Inflammatory macrophage treated with lipopolysaccharide for 1 hour (primary cell): ENCODE data around the gene ONECUT2.

Experiments used
- DNase-seq, 2 donors: peaks; one replicate each; pipeline ENCODE4 v3.0.0-alpha.2; 2020 to 2022

Gene ONECUT2

GRCh38 chr18:57431467-57432080 is 3.6 kb upstream of the ONECUT2 start:
- DNase-seq = no peak

- DNase-seq = no peak
These were observed 3.0 kb upstream of the ONECUT2 start for GRCh38 chr18:57432140-57432539.

- DNase-seq = no peak
These were observed 2.3 kb upstream of the ONECUT2 start for GRCh38 chr18:57432751-57433400.

- DNase-seq = no peak
These were observed 1.7 kb upstream of the ONECUT2 start for GRCh38 chr18:57433482-57433881.

GRCh38 chr18:57433934-57434535 is 1.1 kb upstream of the ONECUT2 start:
- no peak for DNase-seq

- DNase-seq = no peak
These were observed 644 bp downstream of the ONECUT2 start for GRCh38 chr18:57435846-57436190.

GRCh38 chr18:57436191-57436964 is 1.2 kb downstream of the ONECUT2 start:
- no peak for DNase-seq

GRCh38 chr18:57436965-57437333 is 1.8 kb downstream of the ONECUT2 start:
- no peak for DNase-seq

- DNase-seq = no peak
These were observed 2.2 kb downstream of the ONECUT2 start for GRCh38 chr18:57437402-57437765.

- peak; percentile 51 to 59 for DNase-seq
These were observed 2.8 kb downstream of the ONECUT2 start for GRCh38 chr18:57437766-57438671.

GRCh38 chr18:57438743-57439608 is 3.8 kb downstream of the ONECUT2 start:
- DNase-seq = no peak

GRCh38 chr18:57439609-57439968 is 4.4 kb downstream of the ONECUT2 start:
- DNase-seq = no peak

GRCh38 chr18:57439985-57440330 is 4.8 kb downstream of the ONECUT2 start:
- DNase-seq = no peak

- no peak for DNase-seq
These were observed 5.3 kb downstream of the ONECUT2 start for GRCh38 chr18:57440331-57441070.

- no peak for DNase-seq
These were observed 6.1 kb downstream of the ONECUT2 start for GRCh38 chr18:57441071-57441794.

GRCh38 chr18:57443247-57443646 is 8.1 kb downstream of the ONECUT2 start:
- no peak for DNase-seq

- DNase-seq = no peak
These were observed 8.5 kb downstream of the ONECUT2 start for GRCh38 chr18:57443702-57444101.

- DNase-seq = no peak
These were observed 9.2 kb downstream of the ONECUT2 start for GRCh38 chr18:57444301-57444759.

GRCh38 chr18:57445488-57446319 is 10.5 kb downstream of the ONECUT2 start:
- DNase-seq = no peak
